HG02884 (cell line): ENCODE results near the gene MUL1.

Experiments
- ATAC-seq: cut with Tn5 transposase; IDR thresholded peaks from one replicate; pipeline ENCODE4 v1.9.1; 2021; ENCODE audit warnings: mild to moderate bottlenecking, moderate library complexity; ENCODE audit not compliant: unreplicated experiment

The MUL1 gene

DNA sequence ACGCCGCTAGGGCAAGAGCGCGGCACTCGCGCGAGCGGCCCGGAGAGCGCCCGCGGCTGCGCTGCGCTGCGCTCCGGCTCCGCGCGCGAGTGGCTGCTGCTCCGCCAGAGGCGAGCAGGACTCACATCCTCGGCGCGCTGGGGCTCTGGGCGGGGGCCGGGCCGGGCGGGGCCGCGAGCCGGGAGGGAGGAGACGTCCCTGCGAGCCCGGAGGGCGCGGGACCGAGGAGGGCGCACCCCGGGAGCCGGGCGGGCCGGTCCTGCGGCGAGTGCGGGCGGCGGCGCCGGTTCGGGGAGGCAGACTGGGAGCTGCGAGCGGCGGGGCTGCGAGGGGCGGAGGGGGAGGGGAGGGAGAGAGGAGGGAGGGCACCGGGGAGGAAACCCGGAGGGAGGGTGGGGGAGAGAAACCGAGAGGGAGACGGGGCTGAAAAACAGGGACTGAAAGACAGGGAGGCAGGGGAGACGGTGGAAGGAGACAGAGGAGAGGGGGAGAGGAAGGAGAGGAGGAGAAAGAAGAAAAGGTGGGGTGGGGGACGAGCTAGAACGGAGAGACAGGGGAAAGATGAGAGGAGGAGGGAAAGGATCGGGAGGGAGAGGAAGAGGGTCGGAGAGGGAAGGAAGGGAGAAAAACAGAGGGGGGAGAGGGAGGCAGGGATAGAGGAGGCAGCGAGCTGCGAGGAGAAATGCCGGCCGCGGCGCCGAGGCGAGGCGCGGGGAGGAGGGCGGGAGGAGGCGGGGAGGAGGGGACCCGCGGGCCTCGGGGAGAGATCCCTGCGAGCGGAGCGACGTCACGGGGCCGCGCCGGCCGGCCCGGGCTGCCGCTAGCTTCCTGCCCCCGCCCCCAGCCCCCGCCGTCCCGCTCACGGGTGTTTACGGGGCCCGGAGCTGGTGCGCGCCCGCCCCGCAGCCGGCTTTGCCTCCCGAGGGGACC, 22.2 kb downstream of the MUL1 start, which contains the start of gene CAMK2N1:
CAMK2N1 (minus strand) TSS at position 684 of the 930 bp plus-strand sequence. CDS start 831 bp downstream, outside the sequence.
- ATAC-seq: no peak

DNA sequence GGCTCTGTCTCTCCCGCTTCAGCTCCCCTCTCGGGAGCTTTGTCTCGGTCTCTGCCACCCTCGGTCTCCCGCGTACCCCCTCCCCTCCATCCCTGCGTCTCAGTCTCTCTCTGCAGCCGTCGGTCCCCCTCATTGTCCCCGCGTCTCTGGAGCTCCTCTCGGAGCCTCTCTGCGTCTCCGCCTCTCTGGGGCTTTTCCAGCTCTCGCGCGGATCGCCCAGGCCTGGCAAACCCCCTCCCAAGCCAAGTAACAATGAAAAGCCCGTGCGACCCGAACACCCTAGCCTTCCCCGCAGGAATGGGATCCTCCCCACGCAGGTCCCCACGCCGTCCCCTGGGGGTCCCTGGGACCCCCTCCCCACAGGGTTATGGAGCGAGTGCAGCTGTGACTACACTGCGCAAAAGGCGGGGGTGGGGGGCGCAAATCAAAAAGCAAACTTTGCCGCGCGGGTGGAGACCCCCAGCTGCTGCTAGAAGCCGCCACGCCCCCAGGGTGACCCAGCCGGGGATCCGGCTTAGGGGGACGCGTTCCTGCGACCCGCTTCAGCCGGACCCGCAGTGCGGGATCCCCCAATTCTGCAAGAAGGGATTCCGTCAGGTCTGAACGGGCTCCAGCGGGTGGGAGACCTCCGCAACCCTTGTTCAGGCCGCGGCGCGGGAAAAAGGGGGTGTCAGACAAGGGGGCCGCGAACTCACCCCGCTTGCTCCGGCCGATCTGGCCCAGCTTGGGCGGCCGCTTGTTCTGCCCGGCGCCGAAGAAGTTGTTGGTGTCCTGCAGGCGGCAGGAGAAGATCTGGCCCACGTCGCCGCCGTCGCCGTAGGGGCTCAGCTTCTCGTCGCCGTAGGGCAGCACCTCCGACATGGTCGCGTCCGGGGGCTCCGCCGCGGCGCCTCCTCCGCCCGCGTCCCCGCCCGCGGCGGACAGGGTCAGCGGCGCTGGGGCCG, 23.2 kb downstream of the MUL1 start:
- ATAC-seq: no peak

DNA sequence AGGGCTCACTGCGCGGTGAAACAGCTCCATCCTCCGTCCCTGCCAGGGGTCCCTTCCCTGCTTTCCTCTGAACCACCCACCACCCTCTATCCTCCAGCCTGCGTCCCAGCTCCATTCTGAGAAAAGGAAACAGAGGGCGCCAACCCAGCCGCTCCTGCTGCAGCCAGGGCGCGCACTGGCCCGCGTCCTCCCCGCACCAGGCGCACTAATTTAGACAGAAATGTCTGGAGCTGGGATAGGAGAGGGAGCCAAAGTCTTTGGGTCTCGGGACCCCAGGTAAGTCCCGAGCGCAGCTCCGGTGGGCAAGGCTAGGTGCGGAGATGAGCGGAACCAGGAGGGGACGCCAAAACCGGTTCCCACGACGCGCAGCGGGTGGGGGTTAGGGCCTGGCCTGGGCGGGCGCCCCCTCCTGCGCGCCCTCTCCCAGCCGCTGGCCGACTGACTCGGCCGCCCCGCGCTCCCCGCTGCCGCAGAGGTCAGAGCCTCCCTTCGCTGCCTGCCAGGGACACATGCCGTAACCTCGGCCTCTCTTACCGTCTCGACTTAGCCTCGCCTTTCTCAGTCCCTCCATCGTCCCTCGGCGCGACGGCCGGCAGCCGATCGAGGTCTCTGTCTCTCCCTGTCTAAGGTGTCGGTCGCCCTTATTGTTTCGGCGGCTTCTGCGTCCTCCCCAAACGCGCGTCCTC, 24.0 kb downstream of the MUL1 start:
- no peak for ATAC-seq

DNA sequence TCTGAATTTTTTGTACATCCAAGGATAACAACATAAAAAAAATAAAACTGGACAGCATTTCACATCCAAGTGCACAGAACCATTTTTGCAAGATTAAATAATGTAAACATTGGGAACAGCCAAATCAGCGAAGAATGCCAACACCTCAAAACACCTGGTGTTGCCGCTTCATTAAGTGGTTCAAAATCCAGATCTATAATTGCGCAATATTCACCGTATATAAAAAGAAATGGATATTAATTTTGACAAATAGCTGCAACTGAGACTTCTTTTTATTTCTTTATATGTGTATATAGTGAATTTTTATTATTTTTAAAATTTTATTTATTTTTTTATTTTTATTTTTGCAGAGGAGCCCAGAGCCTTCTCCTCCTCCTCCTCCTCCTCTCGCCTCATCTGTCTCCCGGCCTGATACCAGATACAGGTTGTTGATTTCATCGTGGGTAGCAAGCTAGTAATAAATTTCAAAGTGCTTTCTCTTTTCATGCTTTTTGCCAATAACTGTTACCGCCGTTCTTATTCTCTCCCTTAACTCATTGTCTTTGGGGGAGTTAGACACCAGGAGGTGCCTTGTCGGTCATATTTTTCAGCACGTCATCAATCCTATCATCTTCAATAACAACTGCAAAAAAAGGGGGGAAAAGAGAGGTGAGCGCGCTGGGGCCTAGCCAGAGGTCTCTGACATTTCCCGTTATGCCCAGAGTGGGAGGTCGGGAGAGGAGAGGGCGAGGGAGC, 24.7 kb downstream of the MUL1 start:
- no peak for ATAC-seq

DNA sequence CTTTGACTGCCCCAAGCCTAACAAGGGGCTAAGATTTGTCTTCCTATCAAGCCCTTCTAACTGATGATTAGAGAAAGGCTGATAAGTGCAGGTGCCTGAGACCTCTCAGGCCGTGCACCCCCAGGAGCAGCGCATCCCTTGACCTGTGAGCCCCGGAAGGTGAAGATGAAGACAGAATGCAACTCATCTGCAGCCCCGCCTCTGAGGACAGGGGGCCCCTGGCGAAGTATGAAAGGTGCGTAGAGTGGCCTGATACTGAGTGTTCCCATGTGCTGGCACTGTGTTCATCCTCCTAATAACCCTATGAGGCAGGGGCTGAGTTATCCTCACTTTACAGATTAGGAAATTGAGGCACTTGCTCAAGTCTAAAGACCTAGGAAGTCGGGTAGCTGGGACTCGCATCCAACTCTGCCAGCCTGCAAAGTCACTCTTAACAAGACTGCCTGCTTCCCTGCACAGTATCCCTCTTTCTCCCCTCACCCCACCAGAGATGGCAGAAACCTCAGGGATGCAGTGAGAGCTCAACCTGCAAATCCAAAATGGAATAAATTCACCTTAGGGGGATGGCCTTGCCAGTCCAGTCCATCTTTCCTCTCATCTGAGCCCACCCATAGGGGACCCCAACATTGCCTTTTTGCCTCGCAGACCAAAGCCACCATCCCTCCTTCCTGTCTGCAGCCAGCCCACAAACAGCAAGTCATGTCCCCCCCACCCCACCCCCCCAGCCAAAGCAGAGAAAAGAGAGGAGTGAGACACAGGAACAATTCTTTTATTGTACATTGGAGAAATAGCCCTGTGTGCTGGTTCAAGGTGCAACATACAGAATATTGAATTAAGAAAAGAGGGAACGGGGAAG, 26.1 kb downstream of the MUL1 start:
- no peak for ATAC-seq

DNA sequence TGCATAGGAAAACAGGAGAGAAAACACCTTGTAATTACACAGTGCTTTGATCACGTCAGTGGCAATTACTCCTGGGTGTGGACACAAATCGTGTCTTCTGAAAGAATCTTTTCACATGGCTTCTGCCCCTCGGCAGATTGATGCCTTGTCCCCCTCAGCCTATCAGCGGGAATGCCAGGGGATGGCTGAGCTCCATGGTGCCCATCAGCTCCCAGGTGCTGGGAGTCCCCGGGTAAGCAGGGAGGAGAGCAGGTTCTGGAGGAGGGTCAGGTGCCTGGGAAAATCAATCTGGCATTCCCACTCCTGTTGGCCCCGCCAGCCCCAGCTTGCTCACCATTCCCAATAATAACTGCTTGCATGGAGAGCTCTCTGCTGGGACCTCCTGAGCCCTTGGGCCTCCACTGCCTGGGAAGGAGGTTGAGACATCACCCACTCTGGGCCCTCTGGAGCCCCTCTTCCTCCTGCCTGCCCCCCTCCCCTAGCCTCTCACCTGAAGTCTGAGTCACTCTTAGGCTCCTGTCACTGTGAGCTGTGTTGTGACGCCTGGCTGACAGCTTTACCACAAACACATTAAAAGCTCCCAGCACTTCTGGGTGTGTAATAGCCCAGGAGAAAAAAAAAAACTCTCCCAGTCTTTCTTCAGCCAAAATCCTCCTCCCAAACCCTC, 26.9 kb downstream of the MUL1 start:
- ATAC-seq: no peak

DNA sequence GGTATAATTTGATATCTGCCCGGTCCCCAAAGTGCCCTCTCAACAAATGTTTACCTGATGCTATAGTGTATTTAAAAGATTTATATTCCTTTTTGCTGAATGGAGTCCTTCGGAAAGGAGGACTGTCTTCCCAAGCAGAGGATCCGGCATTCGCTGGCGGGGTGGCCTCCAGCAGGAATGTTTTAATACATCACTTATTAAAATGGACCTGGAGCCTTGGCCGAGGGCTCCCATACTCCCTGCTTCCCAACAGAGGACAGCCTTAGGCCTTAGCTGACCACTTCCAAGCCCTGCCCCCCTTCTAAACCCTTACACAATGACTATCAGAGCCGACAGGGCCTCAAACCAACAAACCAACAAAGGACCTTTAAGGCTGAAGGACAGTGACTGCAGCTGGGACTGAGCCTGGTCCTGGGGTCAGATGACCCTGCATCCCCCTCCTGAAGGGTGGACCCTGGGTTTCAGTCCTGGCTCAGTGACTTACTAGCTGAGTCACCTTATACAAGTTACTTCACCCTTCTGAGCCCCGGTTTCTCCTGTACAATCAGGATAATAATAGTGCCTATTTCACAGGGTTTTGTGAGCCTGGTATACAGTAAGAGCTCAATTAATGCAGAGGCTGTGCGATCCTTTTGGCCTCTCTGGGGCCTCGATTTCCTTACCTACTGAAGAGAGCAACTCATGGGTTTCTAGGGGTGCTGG, 27.6 kb downstream of the MUL1 start:
- no peak for ATAC-seq

DNA sequence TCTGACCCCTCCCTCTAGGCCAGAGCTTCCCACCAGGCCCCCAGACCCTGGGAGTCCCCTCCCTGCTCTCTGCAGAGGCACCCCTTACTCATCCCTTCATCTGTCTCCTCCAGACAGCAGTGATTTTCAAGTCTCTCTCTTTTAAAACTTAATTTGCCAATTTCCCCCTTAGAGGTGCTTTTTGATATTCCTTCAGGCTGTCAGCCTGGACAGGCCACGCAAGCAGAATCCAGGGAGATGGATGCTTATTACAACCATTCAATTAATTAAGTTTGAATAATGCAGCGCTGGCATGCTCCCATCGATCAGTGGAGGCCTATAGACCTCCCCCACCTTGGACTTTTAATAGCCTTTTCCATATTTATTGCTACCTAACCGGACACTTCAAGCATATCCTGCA, 28.1 kb downstream of the MUL1 start:
- no peak for ATAC-seq

DNA sequence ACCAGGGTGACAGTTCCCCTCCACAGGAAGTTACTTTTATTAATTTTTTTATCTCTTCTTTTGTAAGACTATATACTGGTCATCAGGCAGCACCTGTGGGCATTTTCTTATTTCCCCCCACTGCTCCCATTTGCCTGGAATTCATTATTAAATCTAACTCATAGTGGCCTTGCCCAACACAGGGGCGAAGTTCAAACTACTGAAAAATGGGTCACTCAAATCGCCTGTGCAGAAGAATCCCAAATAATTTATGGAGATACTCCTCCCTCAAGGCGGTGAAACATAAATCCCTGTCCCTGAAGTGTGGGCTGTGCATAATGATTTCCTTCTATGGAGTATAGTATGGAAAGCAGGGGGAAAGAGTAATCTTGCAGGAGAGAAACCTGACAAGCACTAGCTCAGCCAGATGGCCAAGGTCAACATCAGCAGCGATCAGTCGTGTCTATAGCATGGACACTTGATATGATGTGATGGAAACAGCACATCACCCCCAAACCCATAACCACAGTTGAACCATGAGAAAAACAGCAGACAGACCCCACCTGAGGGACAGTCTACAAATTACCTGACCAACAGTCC, 29.8 kb downstream of the MUL1 start:
- no peak for ATAC-seq

DNA sequence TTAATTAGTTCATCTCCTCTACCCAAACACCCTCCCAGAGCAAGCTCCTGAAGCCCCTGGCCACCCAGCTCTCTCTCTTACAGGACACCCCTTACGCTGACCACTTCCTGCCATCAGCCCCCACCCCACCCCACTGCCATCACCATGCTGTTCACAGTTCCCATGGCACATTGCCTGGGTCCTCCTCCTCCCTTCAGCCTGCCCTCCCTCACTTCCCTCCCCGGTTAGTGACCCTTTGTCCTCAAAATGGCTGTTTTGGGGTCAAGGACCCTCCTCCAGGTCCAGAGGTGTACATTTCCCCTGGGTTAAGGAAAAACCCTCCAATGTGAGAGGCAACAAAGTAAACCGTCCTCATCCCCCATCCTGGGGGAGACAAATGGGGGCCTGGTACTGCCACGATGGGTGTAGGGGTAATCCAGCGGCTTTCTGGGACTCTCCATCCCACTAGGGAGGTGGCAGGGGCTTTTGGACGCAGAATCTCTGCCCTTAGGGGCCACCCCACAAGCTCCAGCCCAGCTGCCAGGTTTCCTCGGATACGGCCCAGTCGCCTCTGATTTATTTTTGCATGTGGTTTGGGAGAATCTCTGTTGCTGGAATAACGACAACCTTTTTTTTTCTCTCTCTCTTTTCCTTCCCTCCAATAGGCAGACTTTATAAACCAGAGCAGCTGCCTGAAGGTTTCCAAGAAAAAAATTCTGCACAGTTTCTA, 30.4 kb downstream of the MUL1 start:
- no peak for ATAC-seq

DNA sequence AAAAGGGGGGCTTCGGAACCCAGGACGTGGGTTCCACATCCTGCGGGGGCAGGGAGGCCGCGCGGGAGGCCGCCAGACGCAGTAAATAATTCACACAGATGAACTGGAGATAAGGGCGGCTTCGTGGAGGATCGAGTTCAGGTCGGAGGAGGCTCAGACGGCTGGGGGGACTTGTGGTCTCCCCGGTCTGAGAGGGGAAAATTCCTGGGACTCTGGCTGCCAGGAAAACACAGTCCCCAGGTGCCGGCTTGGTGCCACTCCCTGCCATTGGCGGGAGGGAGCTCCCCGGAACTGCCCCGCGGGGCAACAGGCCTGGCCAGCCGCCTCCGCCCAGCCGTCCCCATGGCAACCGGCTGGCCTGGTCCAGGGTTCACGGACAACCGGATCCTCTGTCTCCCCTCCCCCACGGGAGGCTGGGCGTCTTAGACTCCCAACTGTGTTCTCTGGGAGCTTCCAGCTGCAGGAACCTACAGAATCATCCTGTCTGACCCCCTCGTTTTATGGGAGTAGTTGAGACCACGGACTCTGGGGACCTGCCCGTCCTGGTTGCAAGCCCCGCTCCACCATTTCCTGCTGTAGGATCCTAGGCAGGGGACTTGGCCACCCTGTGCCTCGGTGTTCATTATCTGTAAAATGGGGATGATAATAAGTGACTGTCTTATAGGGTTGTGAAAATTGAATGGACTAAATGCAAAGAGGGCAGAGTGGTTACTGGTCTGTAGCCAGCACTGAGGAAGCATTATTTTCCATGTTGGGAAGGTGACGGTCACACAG, 31.5 kb downstream of the MUL1 start:
- ATAC-seq: no peak

DNA sequence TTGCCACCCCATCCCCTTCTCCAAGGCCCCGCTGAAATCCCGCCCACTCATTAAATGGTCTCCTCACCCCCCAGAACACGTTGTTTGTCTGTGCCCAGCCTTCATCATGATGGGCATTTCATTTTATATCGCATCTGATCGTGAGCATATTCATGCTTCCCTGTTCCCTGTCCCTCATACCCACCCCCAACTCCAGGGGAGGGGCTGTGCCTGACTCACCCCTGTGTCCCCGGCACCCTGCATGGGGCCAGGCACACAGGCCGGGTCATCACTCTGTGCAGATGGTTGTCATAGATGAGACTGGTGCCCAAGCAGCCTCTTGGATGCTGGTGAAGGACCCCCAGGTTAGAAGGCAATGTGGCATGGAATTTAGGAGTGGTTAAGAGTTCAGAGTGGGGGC, 33.0 kb downstream of the MUL1 start:
- ATAC-seq: no peak

DNA sequence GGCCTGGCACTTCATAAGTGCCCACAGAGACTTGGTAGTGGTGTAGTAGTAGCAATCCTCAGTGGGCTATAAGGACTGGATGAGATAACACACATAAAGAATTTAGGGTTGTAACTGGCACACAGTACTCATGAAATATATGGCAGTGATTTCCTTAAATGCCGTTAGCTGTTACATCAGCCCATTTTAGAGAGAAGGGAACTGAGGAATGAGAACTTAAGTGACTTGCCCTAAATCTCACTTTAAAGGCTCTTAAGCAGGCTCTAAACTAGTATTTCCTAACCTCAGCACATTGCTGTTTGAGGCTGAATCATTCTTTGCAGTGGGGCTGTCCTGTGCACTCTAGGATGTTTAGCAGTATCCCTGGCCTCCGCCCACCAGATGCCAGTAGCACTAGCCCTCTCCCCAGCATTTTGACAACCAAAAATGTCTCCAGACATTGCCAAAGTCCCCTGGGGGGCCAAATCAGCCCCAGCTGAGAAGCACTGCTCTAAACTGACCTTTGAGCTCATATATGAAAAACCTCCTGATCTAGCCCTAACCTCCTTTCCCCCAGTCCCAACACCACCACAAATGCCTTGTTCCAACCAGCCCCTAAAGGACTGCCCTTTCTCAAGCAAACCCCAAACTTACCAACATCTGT, 33.5 kb downstream of the MUL1 start:
- no peak for ATAC-seq

DNA sequence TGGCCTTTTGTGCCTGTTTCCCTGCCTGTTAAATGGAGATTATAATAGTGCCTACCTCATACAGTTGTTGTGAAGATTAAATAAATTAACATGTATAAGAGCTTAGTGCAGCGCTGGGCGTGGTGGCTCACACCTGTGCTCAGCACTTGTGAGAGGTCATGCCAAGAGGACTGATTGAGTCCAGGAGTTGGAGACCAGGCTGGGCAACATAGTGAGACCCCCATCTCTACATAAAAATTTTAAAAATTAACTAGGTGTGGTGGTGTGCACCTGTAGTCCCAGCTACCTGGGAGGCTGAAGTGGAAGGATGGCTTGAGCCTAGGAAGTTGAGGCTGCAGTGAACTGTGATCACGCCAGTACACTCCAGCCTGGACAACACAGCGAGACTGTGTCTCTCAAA, 34.1 kb downstream of the MUL1 start:
- no peak for ATAC-seq

DNA sequence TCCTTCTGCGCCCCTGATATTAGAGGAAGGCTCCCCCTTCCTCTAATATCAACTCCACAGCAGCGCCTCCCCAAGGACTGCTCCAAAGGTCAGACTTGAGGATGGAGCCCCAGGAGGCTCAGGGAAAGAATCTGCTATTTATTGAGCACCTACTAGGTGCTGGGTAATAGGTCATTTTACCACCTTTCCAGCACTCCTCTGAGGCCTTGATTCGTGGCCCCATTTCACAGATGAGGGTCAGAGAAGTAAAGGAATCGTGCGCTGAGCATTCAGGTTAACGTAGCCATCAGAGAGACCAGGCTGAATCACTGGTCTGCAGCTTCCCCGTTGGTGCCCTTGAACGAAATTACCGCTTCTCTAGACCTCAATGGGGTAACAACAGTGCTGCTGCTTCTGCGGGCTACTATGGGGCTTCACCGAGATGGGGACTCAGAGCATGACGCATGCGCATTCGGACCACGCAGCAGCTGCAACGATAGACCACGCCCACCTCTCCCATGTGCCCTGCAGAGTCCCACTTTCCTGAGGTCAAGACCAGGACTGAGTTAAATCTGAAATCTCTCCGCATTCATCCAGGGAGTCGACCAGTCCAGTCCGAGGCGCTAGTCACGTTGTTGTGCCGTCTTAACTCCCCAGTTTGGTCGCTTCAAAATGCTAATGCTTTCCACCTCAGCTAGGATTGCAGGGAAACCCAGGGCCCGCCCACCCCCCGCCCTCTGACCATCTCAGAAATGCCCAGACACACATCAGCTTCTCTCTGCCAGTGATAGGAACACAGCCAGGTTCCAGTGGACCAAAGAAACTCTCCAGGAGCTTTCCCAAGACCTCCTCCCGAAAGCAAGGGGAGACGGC, 34.9 kb downstream of the MUL1 start:
- no peak for ATAC-seq
